H9 (cell line): ENCODE results near the gene SGO2. TPM values are rescaled to one million over a fixed set of nuclear protein-coding genes. Genes with fewer than 3 reads are reported as not detected.

Source experiments
- DNase-seq: peaks from one replicate; pipeline ENCODE4 v3.0.0-alpha.2; 2017
- H2AFZ ChIP-seq: one replicate; pipeline ENCODE4 v1.6.1; 2013; ENCODE audit warnings: mild to moderate bottlenecking, low read length, control low read depth, moderate library complexity
- H2AK5ac ChIP-seq: 2 replicates; pipeline ENCODE4 v1.6.1; 2013; ENCODE audit warnings: low read length, control low read depth, mixed read lengths; ENCODE audit not compliant: insufficient read length
- H2BK120ac ChIP-seq: one replicate; pipeline ENCODE4 v1.6.1; 2013; ENCODE audit warnings: low read depth, mild to moderate bottlenecking, low read length, control low read depth, inconsistent platforms; ENCODE audit not compliant: poor library complexity, severe bottlenecking
- H2BK12ac ChIP-seq: 2 replicates; pipeline ENCODE4 v1.6.1; 2013; ENCODE audit warnings: low read length, control low read depth, mixed read lengths, low read depth; ENCODE audit not compliant: insufficient read length
- H2BK15ac ChIP-seq: 2 replicates; pipeline ENCODE4 v1.6.1; 2013; ENCODE audit warnings: low read depth, low read length, control low read depth
- H2BK20ac ChIP-seq: one replicate; pipeline ENCODE4 v1.6.1; 2013; ENCODE audit warnings: low read depth, mild to moderate bottlenecking, low read length, control low read depth, inconsistent platforms; ENCODE audit not compliant: poor library complexity, severe bottlenecking
- H2BK5ac ChIP-seq: 2 replicates; pipeline ENCODE4 v1.6.1; 2013; ENCODE audit warnings: low read length, control low read depth, mixed read lengths; ENCODE audit not compliant: insufficient read length
- H3K14ac ChIP-seq: 2 replicates; pipeline ENCODE4 v1.6.1; 2013; ENCODE audit warnings: low read length, control low read depth; ENCODE audit not compliant: insufficient read depth
- H3K18ac ChIP-seq: 2 replicates; pipeline ENCODE4 v1.6.1; 2013; ENCODE audit warnings: low read depth, mild to moderate bottlenecking, mixed read lengths, low read length, control low read depth; ENCODE audit not compliant: insufficient read length
- H3K23ac ChIP-seq: 2 replicates; pipeline ENCODE4 v1.6.1; 2013; ENCODE audit warnings: low read length, control low read depth, mixed read lengths, low read depth; ENCODE audit not compliant: insufficient read length
- H3K23me2 ChIP-seq: 2 replicates; pipeline ENCODE4 v1.6.1; 2013; ENCODE audit warnings: low read depth, mild to moderate bottlenecking, mixed read lengths, low read length, control low read depth; ENCODE audit not compliant: insufficient read length, poor library complexity, severe bottlenecking
- H3K27ac ChIP-seq: 2 replicates; pipeline ENCODE4 v1.5.1; 2013; ENCODE audit warnings: low read length, control low read depth, mixed read lengths, low read depth; ENCODE audit not compliant: insufficient read length
- H3K27me3 ChIP-seq: 2 replicates; pipeline ENCODE4 v1.6.1; 2013; ENCODE audit warnings: low read length, control low read depth, inconsistent platforms; ENCODE audit not compliant: insufficient read depth
- H3K4ac ChIP-seq: 2 replicates; pipeline ENCODE4 v1.6.1; 2013; ENCODE audit warnings: low read depth, mild to moderate bottlenecking, control low read depth, inconsistent platforms, low read length, moderate library complexity
- H3K4me1 ChIP-seq: 2 replicates; pipeline ENCODE4 v1.6.1; 2013; ENCODE audit warnings: low read length, control low read depth, inconsistent platforms; ENCODE audit not compliant: insufficient read depth
- H3K4me2 ChIP-seq: 2 replicates; pipeline ENCODE4 v1.6.1; 2013; ENCODE audit warnings: low read length, control low read depth, mixed read lengths; ENCODE audit not compliant: insufficient read length, insufficient read depth
- H3K56ac ChIP-seq: 2 replicates; pipeline ENCODE4 v1.6.1; 2013; ENCODE audit warnings: low read depth, mild to moderate bottlenecking, mixed read lengths, low read length, control low read depth; ENCODE audit not compliant: insufficient read length
- H3K79me1 ChIP-seq: 2 replicates; pipeline ENCODE4 v1.6.1; 2013; ENCODE audit warnings: low read depth, mild to moderate bottlenecking, moderate library complexity, low read length, control low read depth, inconsistent platforms; ENCODE audit not compliant: insufficient read depth, poor library complexity, severe bottlenecking
- H3K79me2 ChIP-seq: 2 replicates; pipeline ENCODE4 v1.6.1; 2013; ENCODE audit warnings: low read length, control low read depth, inconsistent platforms; ENCODE audit not compliant: insufficient read depth
- H3K9ac ChIP-seq: 2 replicates; pipeline ENCODE4 v1.6.1; 2013; ENCODE audit warnings: low read length, control low read depth, mixed read lengths; ENCODE audit not compliant: insufficient read length; ENCODE audit errors: extremely low read depth
- H3K9me3 ChIP-seq: one replicate; pipeline ENCODE4 v1.6.1; 2013; ENCODE audit warnings: low read depth, low read length, inconsistent platforms; ENCODE audit not compliant: control insufficient read depth
- H3T11ph ChIP-seq: one replicate; pipeline ENCODE4 v1.6.1; 2013; ENCODE audit warnings: mild to moderate bottlenecking, low read length, control low read depth, inconsistent platforms
- H4K20me1 ChIP-seq: one replicate; pipeline ENCODE4 v1.6.1; 2013; ENCODE audit not compliant: control insufficient read depth, insufficient read length, insufficient read depth
- H4K5ac ChIP-seq: 2 replicates; pipeline ENCODE4 v1.6.1; 2013; ENCODE audit warnings: low read depth, mild to moderate bottlenecking, mixed read lengths, low read length, control low read depth; ENCODE audit not compliant: insufficient read length
- H4K8ac ChIP-seq: replicated peaks from 2 replicates; pipeline ENCODE4 v1.6.1; 2013; ENCODE audit warnings: low read length, control low read depth, mixed read lengths, low read depth; ENCODE audit not compliant: insufficient read length
- H4K91ac ChIP-seq: 2 replicates; pipeline ENCODE4 v1.6.1; 2013; ENCODE audit warnings: low read depth, mild to moderate bottlenecking, moderate library complexity, mixed read lengths, low read length, control low read depth; ENCODE audit not compliant: insufficient read length
- H3K27ac Mint-ChIP-seq, 3 experiments: 2 replicates in 2 of 3; 3 replicates in 1 of 3; pipeline ENCODE4 v1.8.0; 2020 to 2021; ENCODE audit warnings: mixed read lengths in 3 of 3, mild to moderate bottlenecking in 1 of 3, moderate library complexity in 1 of 3
- H3K27me3 Mint-ChIP-seq: 2 replicates; pipeline ENCODE4 v1.8.0; 2021; ENCODE audit warnings: low read depth, mild to moderate bottlenecking, moderate library complexity, mixed read lengths
- H3K36me3 Mint-ChIP-seq, 3 experiments: 2 replicates in 2 of 3; 3 replicates in 1 of 3; pipeline ENCODE4 v1.8.0; 2020 to 2021; ENCODE audit warnings: low read depth in 3 of 3, mixed read lengths in 3 of 3; ENCODE audit not compliant: insufficient read depth in 1 of 3
- H3K4me1 Mint-ChIP-seq, 2 experiments: 2 replicates each; pipeline ENCODE4 v1.8.0; 2020; ENCODE audit warnings: mixed read lengths in 2 of 2
- H3K4me3 Mint-ChIP-seq, 2 experiments: 2 replicates in 1 of 2; 3 replicates in 1 of 2; pipeline ENCODE4 v1.8.0; 2020 to 2021; ENCODE audit warnings: mild to moderate bottlenecking in 2 of 2, mixed read lengths in 2 of 2, moderate library complexity in 1 of 2
- H3K9me3 Mint-ChIP-seq, 2 experiments: 2 replicates in 1 of 2; 3 replicates in 1 of 2; pipeline ENCODE4 v1.8.0; 2020; ENCODE audit warnings: mild to moderate bottlenecking in 2 of 2, mixed read lengths in 2 of 2, moderate library complexity in 1 of 2
- CTCF ChIP-seq: fragments of 200-600 bp; sonication (generic); conservative IDR thresholded peaks from 3 replicates; pipeline ENCODE4 v1.8.0; 2021; ENCODE audit warnings: antibody characterized with exemption, mild to moderate bottlenecking
- WGBS: extraction: QIAGEN DNeasy Blood & Tissue Kit; methylation state at CpG from one replicate; pipeline ENCODE4 v1.1.7; 2013; ENCODE audit warnings: missing lambda C conversion rate, low lambda C conversion rate, mixed read lengths; ENCODE audit not compliant: insufficient read length; ENCODE audit errors: extremely low coverage; 5-methylcytosine and 5-hydroxymethylcytosine counted together
- total RNA-seq: library from RNA; stranded (reverse); gene quantifications from 2 replicates; pipeline ENCODE4 v1.2.1, GENCODE V29; 2021

SGO2 gene
- total RNA-seq, 1 experiment from 2014 or later, result 25.6 TPM

- H2AK5ac ChIP-seq, result no peak overlapping the region
- H3K14ac ChIP-seq, result no peak overlapping the region
- H3T11ph ChIP-seq, result no peak overlapping the region
- WGBS, result no CpG with 5 or more reads among the region's 1 CpG
- H4K20me1 ChIP-seq, result no peaks in the 10 kb centered on the region
- no peaks in the 10 kb centered on the region for H3K27me3 ChIP-seq
- H3K27ac ChIP-seq, result no peak overlapping the region
- no peaks in the 10 kb centered on the region for H3K4me1 ChIP-seq
- no peak overlapping the region for H2AFZ ChIP-seq
- H3K23ac ChIP-seq, result no peak overlapping the region
- no peak overlapping the region for H3K9ac ChIP-seq
- H2BK12ac ChIP-seq, result no peak overlapping the region
- no peak overlapping the region for H4K91ac ChIP-seq
- DNase-seq, result no peak
- no peak overlapping the region for H3K56ac ChIP-seq
- no peak overlapping the region for H2BK120ac ChIP-seq
- H3K4me2 ChIP-seq, result no peak overlapping the region
- Mint-ChIP-seq H3K27ac (no peak overlapping the region), H3K27me3 (no peaks in the 10 kb centered on the region), H3K9me3 (no peaks in the 10 kb centered on the region), H3K36me3 (no peaks in the 10 kb centered on the region), H3K4me1 (peaks cover 10 to 13% of the 10 kb centered on the region in 2 experiments), H3K4me3 (no peak overlapping the region)
- no peak overlapping the region for H4K8ac ChIP-seq
- H3K18ac ChIP-seq, result no peak overlapping the region
- no peaks in the 10 kb centered on the region for H3K23me2 ChIP-seq
- H2BK20ac ChIP-seq, result no peak overlapping the region
- no peak overlapping the region for H2BK5ac ChIP-seq
- no peak overlapping the region for H3K4ac ChIP-seq
- H3K79me2 ChIP-seq, result no peaks in the 10 kb centered on the region
- no peak overlapping the region for H2BK15ac ChIP-seq
- no peak for TF ChIP-seq CTCF
- H3K79me1 ChIP-seq, result no peaks in the 10 kb centered on the region
- no peak overlapping the region for H4K5ac ChIP-seq
- H3K9me3 ChIP-seq, result no peaks in the 10 kb centered on the region
Observed at GRCh38 chr2:200622106-200622505, 96.1 kb downstream of the SGO2 start.
